GM12864 (cell line): ENCODE data around the gene MACROD2.

Experiments used
- DNase-seq: peaks from one replicate; pipeline ENCODE4 v3.0.0-alpha.2; 2011; ENCODE audit warnings: low read depth
- H3K4me3 ChIP-seq: 2 replicates; pipeline ENCODE4 v1.5.1; 2011; ENCODE audit warnings: mild to moderate bottlenecking, low read depth, low read length, control low read depth
- CTCF ChIP-seq: IDR thresholded peaks from 2 replicates; pipeline ENCODE4 v1.5.1; 2011; ENCODE audit warnings: low read depth, mild to moderate bottlenecking, moderate library complexity, low read length, control low read depth, inconsistent platforms; ENCODE audit errors: missing control alignments

Gene MACROD2

GRCh38 chr20:15882553-15882952 lies 1887.2 kb downstream of the MACROD2 start:
- TF ChIP-seq CTCF = no peak
- H3K4me3 ChIP-seq = no peak overlapping the region
- DNase-seq = no peak

GRCh38 chr20:15886250-15886649 lies 1890.9 kb downstream of the MACROD2 start:
- DNase-seq = no peak
- no peak overlapping the region for H3K4me3 ChIP-seq
- no peak for TF ChIP-seq CTCF

- no peak for TF ChIP-seq CTCF
- DNase-seq = no peak
Measured at GRCh38 chr20:15887387-15887786, 1892.1 kb downstream of the MACROD2 start.

GRCh38 chr20:15889061-15889460 lies 1893.7 kb downstream of the MACROD2 start:
- DNase-seq = no peak
- H3K4me3 ChIP-seq = no peak overlapping the region
- no peak for TF ChIP-seq CTCF

More at GRCh38 chr20:15887387-15887786, 1892.1 kb downstream of the MACROD2 start:
- H3K4me3 ChIP-seq = no peak overlapping the region

GRCh38 chr20:15889514-15890256 lies 1894.4 kb downstream of the MACROD2 start:
- no peak for DNase-seq
- no peak overlapping the region for H3K4me3 ChIP-seq

GRCh38 chr20:15890407-15890982 lies 1895.2 kb downstream of the MACROD2 start:
- TF ChIP-seq CTCF = no peak
- no peak for DNase-seq
- H3K4me3 ChIP-seq = no peak overlapping the region

More at GRCh38 chr20:15889514-15890256, 1894.4 kb downstream of the MACROD2 start:
- no peak for TF ChIP-seq CTCF
